NB4 (cell line): ENCODE data around the gene RNF112.

ENCODE experiments used
- MYC ChIP-seq: IDR thresholded peaks from 2 replicates; pipeline ENCODE4 v1.6.1; 2011; ENCODE audit warnings: low read depth, low read length
- POLR2A ChIP-seq: IDR thresholded peaks from 2 replicates; pipeline ENCODE4 v1.6.1; 2011; ENCODE audit warnings: mild to moderate bottlenecking; ENCODE audit not compliant: insufficient read length; ENCODE audit errors: extremely low read depth
- TF ChIP-seq, protein P1 (sequence below): IDR thresholded peaks from one replicate; pipeline ENCODE4 v1.5.1; 2012; ENCODE audit warnings: low read depth, low read length
- TF ChIP-seq, protein P2 (sequence below): IDR thresholded peaks from 2 replicates; pipeline ENCODE4 v1.6.1; 2011; ENCODE audit warnings: low read depth, low read length

DNA sequence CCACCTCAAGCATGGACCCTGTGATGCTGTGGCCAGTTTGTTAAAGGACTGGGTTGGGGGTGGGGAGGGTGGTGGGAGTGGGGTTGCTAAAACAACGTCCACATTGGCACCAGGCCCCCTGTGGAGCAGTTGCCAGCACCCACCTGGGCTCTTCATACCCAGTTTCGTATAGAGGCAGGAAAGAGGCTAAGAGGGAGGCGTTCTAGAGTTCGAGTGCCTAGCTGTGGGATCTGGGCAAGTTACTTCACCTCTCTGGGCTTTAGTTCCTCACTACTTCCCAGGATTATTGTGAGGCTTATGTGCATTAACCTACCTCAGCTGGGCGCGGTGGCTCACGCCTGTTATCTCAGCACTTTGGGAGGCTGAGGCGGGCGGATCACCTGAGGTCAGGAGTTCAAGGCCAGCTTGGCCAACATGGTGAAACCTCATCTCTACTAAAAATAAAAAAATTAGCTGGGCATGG is 25.5 kb upstream of the RNF112 start:
- TF ChIP-seq POLR2A (no peak), MYC (no peak)
- TF ChIP-seq, protein P1, sequence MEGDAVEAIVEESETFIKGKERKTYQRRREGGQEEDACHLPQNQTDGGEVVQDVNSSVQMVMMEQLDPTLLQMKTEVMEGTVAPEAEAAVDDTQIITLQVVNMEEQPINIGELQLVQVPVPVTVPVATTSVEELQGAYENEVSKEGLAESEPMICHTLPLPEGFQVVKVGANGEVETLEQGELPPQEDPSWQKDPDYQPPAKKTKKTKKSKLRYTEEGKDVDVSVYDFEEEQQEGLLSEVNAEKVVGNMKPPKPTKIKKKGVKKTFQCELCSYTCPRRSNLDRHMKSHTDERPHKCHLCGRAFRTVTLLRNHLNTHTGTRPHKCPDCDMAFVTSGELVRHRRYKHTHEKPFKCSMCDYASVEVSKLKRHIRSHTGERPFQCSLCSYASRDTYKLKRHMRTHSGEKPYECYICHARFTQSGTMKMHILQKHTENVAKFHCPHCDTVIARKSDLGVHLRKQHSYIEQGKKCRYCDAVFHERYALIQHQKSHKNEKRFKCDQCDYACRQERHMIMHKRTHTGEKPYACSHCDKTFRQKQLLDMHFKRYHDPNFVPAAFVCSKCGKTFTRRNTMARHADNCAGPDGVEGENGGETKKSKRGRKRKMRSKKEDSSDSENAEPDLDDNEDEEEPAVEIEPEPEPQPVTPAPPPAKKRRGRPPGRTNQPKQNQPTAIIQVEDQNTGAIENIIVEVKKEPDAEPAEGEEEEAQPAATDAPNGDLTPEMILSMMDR: no peak
- TF ChIP-seq, protein P2, sequence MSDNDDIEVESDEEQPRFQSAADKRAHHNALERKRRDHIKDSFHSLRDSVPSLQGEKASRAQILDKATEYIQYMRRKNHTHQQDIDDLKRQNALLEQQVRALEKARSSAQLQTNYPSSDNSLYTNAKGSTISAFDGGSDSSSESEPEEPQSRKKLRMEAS: no peak
